NCI-H187 (cell line): ENCODE results near the gene SCPEP1.
A peak's percentile ranks its signal among the peaks of the same experiment; 100 is the strongest.
"Not testable (repeated sequence)": the region's sequence is repeated elsewhere in the genome, so short reads cannot be mapped to it uniquely, and the experiment has no call there.

Experiments used
- DNase-seq, 2 experiments: peaks; one replicate each; lab custom pipeline; 2025; lab: John Stamatoyannopoulos, UW

SCPEP1 gene

GRCh38 chr17:56965241-56965640, 12.7 kb upstream of the SCPEP1 start:
- not testable (repeated sequence) for DNase-seq

- not testable (repeated sequence) for DNase-seq
Measured at GRCh38 chr17:56965681-56966080, 12.2 kb upstream of the SCPEP1 start.

GRCh38 chr17:56966338-56966737, 11.6 kb upstream of the SCPEP1 start:
- peak; percentile 86 to 91 for DNase-seq

- no peak for DNase-seq
Measured at GRCh38 chr17:56970974-56971373, 7.0 kb upstream of the SCPEP1 start.

- DNase-seq = no peak
Measured at GRCh38 chr17:56972111-56972730, 5.7 kb upstream of the SCPEP1 start.

- no peak for DNase-seq
Measured at GRCh38 chr17:56973520-56973919, 4.4 kb upstream of the SCPEP1 start.

GRCh38 chr17:56974055-56974454, 3.9 kb upstream of the SCPEP1 start:
- no peak for DNase-seq

- no peak for DNase-seq
Measured at GRCh38 chr17:56975656-56976055, 2.3 kb upstream of the SCPEP1 start.

- DNase-seq = no peak
Measured at GRCh38 chr17:56976941-56977608, 856 bp upstream of the SCPEP1 start.

GRCh38 chr17:56978441-56979090, 635 bp downstream of the SCPEP1 start:
- peak in 1 of 2 experiments; percentile 24 for DNase-seq

- no peak for DNase-seq
Measured at GRCh38 chr17:56979091-56979480, 1.2 kb downstream of the SCPEP1 start.

- DNase-seq = not testable (repeated sequence)
Measured at GRCh38 chr17:56980526-56980925, 2.6 kb downstream of the SCPEP1 start.

GRCh38 chr17:56982312-56982711, 4.4 kb downstream of the SCPEP1 start:
- peak; percentile 65 to 78 for DNase-seq

GRCh38 chr17:56983366-56983765, 5.4 kb downstream of the SCPEP1 start:
- no peak for DNase-seq

GRCh38 chr17:56985371-56986162, 7.6 kb downstream of the SCPEP1 start:
- no peak for DNase-seq

- no peak for DNase-seq
Measured at GRCh38 chr17:56987283-56987834, 9.4 kb downstream of the SCPEP1 start.

GRCh38 chr17:56988901-56989572, 11.1 kb downstream of the SCPEP1 start:
- no peak for DNase-seq

- no peak for DNase-seq
Measured at GRCh38 chr17:56992364-56992763, 14.4 kb downstream of the SCPEP1 start.

- no peak for DNase-seq
Measured at GRCh38 chr17:56994009-56994792, 16.3 kb downstream of the SCPEP1 start.

- DNase-seq = no peak
Measured at GRCh38 chr17:56995766-56996165, 17.8 kb downstream of the SCPEP1 start.

GRCh38 chr17:56997313-56997712, 19.4 kb downstream of the SCPEP1 start:
- DNase-seq = no peak
